Colonic mucosa (tissue), 4 donors: Measurements from ENCODE around the gene SURF1. TPM values are rescaled to one million over a fixed set of nuclear protein-coding genes. Genes with fewer than 3 reads are reported as not detected.

ENCODE experiments used
- DNase-seq: peaks from one replicate; pipeline ENCODE4 v3.0.0-alpha.2; 2020
- H3K27ac ChIP-seq: fragments of 200-600 bp; one replicate; pipeline ENCODE4 v1.8.0; 2021
- H3K27me3 ChIP-seq: fragments of 200-600 bp; one replicate; pipeline ENCODE4 v1.8.0; 2021
- H3K36me3 ChIP-seq: fragments of 200-600 bp; one replicate; pipeline ENCODE4 v1.8.0; 2021
- H3K4me1 ChIP-seq: fragments of 200-600 bp; one replicate; pipeline ENCODE4 v1.8.0; 2021; ENCODE audit warnings: mild to moderate bottlenecking
- H3K4me3 ChIP-seq: fragments of 200-600 bp; one replicate; pipeline ENCODE4 v1.8.0; 2021
- H3K9ac ChIP-seq, 2 donors: one replicate each; pipeline ENCODE4 v1.7.0; 2013; ENCODE audit warnings: control low read depth in 2 of 2, low read depth in 2 of 2, low read length in 2 of 2
- H3K9me3 ChIP-seq: fragments of 200-600 bp; one replicate; pipeline ENCODE4 v1.8.0; 2021
- CTCF ChIP-seq: fragments of 200-600 bp; IDR thresholded peaks from one replicate; pipeline ENCODE4 v1.8.0; 2022; ENCODE audit warnings: antibody characterized with exemption, mild to moderate bottlenecking
- intact Hi-C: fragments of 100-400 bp; cut with DNase I; formaldehyde crosslinking; loops from one replicate; pipeline ENCODE4 v1.14.1; 2022
- total RNA-seq, 2 donors: library from RNA; stranded (reverse); fragmentation: NEBNext Ultra II Directional in 1 of 2; extraction: Animal tissue kit (Norgen Biotek cat#: 25700) in 1 of 2; gene quantifications; one replicate each; pipeline ENCODE4 v1.2.1, GENCODE V29; 2021
- donor health status: healthy.
- donor health status: DM: no; HTN: no; CAD: no.
- donor health status: DM: no; HTN: no; CAD: no.

The SURF1 gene
- total RNA-seq, 2 donors from 2014 or later, result 63.3 to 66.7 TPM

GRCh38 chr9:133368249-133368881, 12.1 kb upstream of the SURF1 start:
- Histone ChIP-seq H3K36me3 (peaks cover 8% of the 10 kb centered on the region), H3K27ac (peak overlapping the region; percentile 54), H3K9me3 (no peaks in the 10 kb centered on the region), H3K9ac (peak overlapping the region in 1 of 2 donors; percentile 41), H3K4me1 (peaks cover 37% of the 10 kb centered on the region), H3K4me3 (no peak overlapping the region), H3K27me3 (no peaks in the 10 kb centered on the region)
- no peak for TF ChIP-seq CTCF
- intact Hi-C loops, result no loop called here
- peak; percentile 60 for DNase-seq

- Histone ChIP-seq H3K36me3 (peaks cover 14% of the 10 kb centered on the region), H3K4me3 (no peak overlapping the region), H3K4me1 (peaks cover 35% of the 10 kb centered on the region), H3K27me3 (no peaks in the 10 kb centered on the region), H3K27ac (no peak overlapping the region), H3K9me3 (no peaks in the 10 kb centered on the region), H3K9ac (peak overlapping the region in 1 of 2 donors; percentile 41)
- DNase-seq, result no peak
- intact Hi-C loops, result no loop called here
- no peak for TF ChIP-seq CTCF
Observed at GRCh38 chr9:133367778-133368177, 11.5 kb upstream of the SURF1 start.

GRCh38 chr9:133367221-133367620, 10.9 kb upstream of the SURF1 start:
- no peak overlapping the region for H3K4me3 ChIP-seq
- H3K36me3 ChIP-seq, result peaks cover 20% of the 10 kb centered on the region
- DNase-seq, result no peak
- no peaks in the 10 kb centered on the region for H3K27me3 ChIP-seq
- no peaks in the 10 kb centered on the region for H3K9me3 ChIP-seq
- no peak overlapping the region for H3K27ac ChIP-seq
- no peak for TF ChIP-seq CTCF
- H3K4me1 ChIP-seq, result peaks cover 29% of the 10 kb centered on the region
- H3K9ac ChIP-seq, result peak overlapping the region in 1 of 2 donors; percentile 41
- intact Hi-C loops, result no loop called here

GRCh38 chr9:133366435-133366834, 10.1 kb upstream of the SURF1 start:
- no peak for DNase-seq
- H3K9ac ChIP-seq, result no peak overlapping the region
- intact Hi-C loops, result no loop called here
- no peak overlapping the region for H3K27ac ChIP-seq
- no peak overlapping the region for H3K4me3 ChIP-seq
- H3K4me1 ChIP-seq, result peaks cover 26% of the 10 kb centered on the region
- H3K27me3 ChIP-seq, result no peaks in the 10 kb centered on the region
- TF ChIP-seq CTCF, result no peak
- no peaks in the 10 kb centered on the region for H3K9me3 ChIP-seq
- peaks cover 23% of the 10 kb centered on the region for H3K36me3 ChIP-seq

- Histone ChIP-seq H3K4me1 (peaks cover 3% of the 10 kb centered on the region), H3K27me3 (no peaks in the 10 kb centered on the region), H3K4me3 (no peak overlapping the region), H3K36me3 (peaks cover 23% of the 10 kb centered on the region), H3K9me3 (no peaks in the 10 kb centered on the region), H3K27ac (no peak overlapping the region), H3K9ac (no peak overlapping the region)
- intact Hi-C loops, result no loop called here
- no peak for TF ChIP-seq CTCF
- no peak for DNase-seq
Observed at GRCh38 chr9:133362359-133363044, 6.2 kb upstream of the SURF1 start.
